Heart left ventricle (tissue), 13 donors: Measurements from ENCODE around the gene SPDL1.

Source experiments
- POLR2A ChIP-seq, 2 donors: fragments of 450-650 bp; IDR thresholded peaks; one replicate each; pipeline ENCODE4 v1.6.1; 2017; ENCODE audit warnings: antibody characterized with exemption in 2 of 2, mild to moderate bottlenecking in 2 of 2, moderate library complexity in 2 of 2
- TF ChIP-seq, protein P1 (sequence below), 12 donors: fragments of 200-600 bp; sonication (generic) in 4 of 12; IDR thresholded peaks; one replicate each; pipeline versions ENCODE4 v1.5.0 to v1.8.0; 2018 to 2022; ENCODE audit warnings: antibody characterized with exemption in 12 of 12, mild to moderate bottlenecking in 5 of 12
- donor health status: ischemic (EF 13 %, LVEDD 7.1; RV severe dilation, severe dysfunction).
- donor health status: DM: no; HTN: yes; CAD: no.
- donor health status: DM: no; HTN: no; CAD: no.
- donor health status: ischemic (EF 25% LVEDD 6.9; RV normal size, moderate dysfunction).
- donor health status: ischemic (EF 25% LVEDD 5.7; RV mildly dilated, moderate dysfunction).
- donor health status: ischemic (EF 35%, LVEDD 5.7; RV mildly dilated, moderate dysfunction).
- donor health status: nonischemic (EF 11% LVEDD 7.7; RV severe dilation, severe dysfunction).
- donor health status: DM: yes; HTN: yes; CAD: no.
- donor health status: PGD.
- donor health status: ischemic (EF 29% LVEDD 5.4; RV normal size, mild dysfunction).
- donor health status: nonischemic (EF 23%, LVEDD 6.1; RV moderate dilation, normal function).

GRCh38 chr5:169637085-169637548, 53.5 kb downstream of the SPDL1 start, which contains the start of gene DOCK2:
- TF ChIP-seq, protein P1, sequence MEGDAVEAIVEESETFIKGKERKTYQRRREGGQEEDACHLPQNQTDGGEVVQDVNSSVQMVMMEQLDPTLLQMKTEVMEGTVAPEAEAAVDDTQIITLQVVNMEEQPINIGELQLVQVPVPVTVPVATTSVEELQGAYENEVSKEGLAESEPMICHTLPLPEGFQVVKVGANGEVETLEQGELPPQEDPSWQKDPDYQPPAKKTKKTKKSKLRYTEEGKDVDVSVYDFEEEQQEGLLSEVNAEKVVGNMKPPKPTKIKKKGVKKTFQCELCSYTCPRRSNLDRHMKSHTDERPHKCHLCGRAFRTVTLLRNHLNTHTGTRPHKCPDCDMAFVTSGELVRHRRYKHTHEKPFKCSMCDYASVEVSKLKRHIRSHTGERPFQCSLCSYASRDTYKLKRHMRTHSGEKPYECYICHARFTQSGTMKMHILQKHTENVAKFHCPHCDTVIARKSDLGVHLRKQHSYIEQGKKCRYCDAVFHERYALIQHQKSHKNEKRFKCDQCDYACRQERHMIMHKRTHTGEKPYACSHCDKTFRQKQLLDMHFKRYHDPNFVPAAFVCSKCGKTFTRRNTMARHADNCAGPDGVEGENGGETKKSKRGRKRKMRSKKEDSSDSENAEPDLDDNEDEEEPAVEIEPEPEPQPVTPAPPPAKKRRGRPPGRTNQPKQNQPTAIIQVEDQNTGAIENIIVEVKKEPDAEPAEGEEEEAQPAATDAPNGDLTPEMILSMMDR (IDR thresholded peaks at IDR 0.05), result no peak
- no peak for TF ChIP-seq POLR2A (IDR thresholded peaks at IDR 0.05)
